Forelimb muscle (tissue), 1 donor: ENCODE measurements around the gene VILL. TPM values are rescaled to one million over a fixed set of nuclear protein-coding genes. Genes with fewer than 3 reads are reported as not detected.
"Not testable (repeated sequence)": the region's sequence is repeated elsewhere in the genome, so short reads cannot be mapped to it uniquely, and the experiment has no call there.

Experiments used
- DNase-seq: peaks from one replicate; pipeline ENCODE4 v3.0.0-alpha.2; 2013; ENCODE audit warnings: low read depth
- polyA plus RNA-seq: library from polyadenylated mRNA; unstranded; fragments of 120-200 nt; gene quantifications from one replicate; pipeline ENCODE4 v1.2.1, GENCODE V29; 2013; ENCODE audit not compliant: insufficient read length

VILL gene
- polyA plus RNA-seq, 1 donor, result 5.8 TPM

- DNase-seq, result no peak
Observed at GRCh38 chr3:37963635-37964034, 27.0 kb upstream of the VILL start.

GRCh38 chr3:37964146-37964545 lies 26.4 kb upstream of the VILL start:
- DNase-seq, result no peak

GRCh38 chr3:37964716-37965115 lies 25.9 kb upstream of the VILL start:
- no peak for DNase-seq

- no peak for DNase-seq
Observed at GRCh38 chr3:37967260-37967881, 23.2 kb upstream of the VILL start.

GRCh38 chr3:37968199-37968598 lies 22.4 kb upstream of the VILL start:
- no peak for DNase-seq

GRCh38 chr3:37968813-37969595 lies 21.6 kb upstream of the VILL start:
- DNase-seq, result no peak

GRCh38 chr3:37969596-37970100 lies 20.9 kb upstream of the VILL start:
- DNase-seq, result no peak

GRCh38 chr3:37970802-37971201 lies 19.8 kb upstream of the VILL start:
- DNase-seq, result no peak

GRCh38 chr3:37971467-37971866 lies 19.1 kb upstream of the VILL start:
- no peak for DNase-seq

- not testable (repeated sequence) for DNase-seq
Observed at GRCh38 chr3:37972056-37972455, 18.5 kb upstream of the VILL start.

- no peak for DNase-seq
Observed at GRCh38 chr3:37973246-37974054, 17.1 kb upstream of the VILL start.

GRCh38 chr3:37974121-37975083 lies 16.2 kb upstream of the VILL start:
- DNase-seq, result no peak

GRCh38 chr3:37979541-37980461 lies 10.8 kb upstream of the VILL start:
- DNase-seq, result no peak

GRCh38 chr3:37980462-37981347 lies 9.9 kb upstream of the VILL start:
- no peak for DNase-seq

GRCh38 chr3:37981348-37981664 lies 9.3 kb upstream of the VILL start:
- DNase-seq, result no peak

GRCh38 chr3:37982331-37982730 lies 8.3 kb upstream of the VILL start:
- DNase-seq, result no peak

- DNase-seq, result no peak
Observed at GRCh38 chr3:37984051-37984450, 6.5 kb upstream of the VILL start.

- DNase-seq, result no peak
Observed at GRCh38 chr3:37984596-37984995, 6.0 kb upstream of the VILL start.

GRCh38 chr3:37985637-37986320 lies 4.8 kb upstream of the VILL start:
- no peak for DNase-seq
